GM20431 (cell line): ENCODE results near the gene KRTAP10-2.
"Not testable (repeated sequence)": the region's sequence is repeated elsewhere in the genome, so short reads cannot be mapped to it uniquely, and the experiment has no call there.

Experiments
- in situ Hi-C: fragments of 300-500 bp; cut with MseI, MboI; formaldehyde crosslinking; loops from one replicate; pipeline ENCODE4 v1.15.0; 2020; ENCODE audit warnings: low sequenced_read_pairs; ENCODE audit not compliant: unreplicated experiment

Gene KRTAP10-2

DNA sequence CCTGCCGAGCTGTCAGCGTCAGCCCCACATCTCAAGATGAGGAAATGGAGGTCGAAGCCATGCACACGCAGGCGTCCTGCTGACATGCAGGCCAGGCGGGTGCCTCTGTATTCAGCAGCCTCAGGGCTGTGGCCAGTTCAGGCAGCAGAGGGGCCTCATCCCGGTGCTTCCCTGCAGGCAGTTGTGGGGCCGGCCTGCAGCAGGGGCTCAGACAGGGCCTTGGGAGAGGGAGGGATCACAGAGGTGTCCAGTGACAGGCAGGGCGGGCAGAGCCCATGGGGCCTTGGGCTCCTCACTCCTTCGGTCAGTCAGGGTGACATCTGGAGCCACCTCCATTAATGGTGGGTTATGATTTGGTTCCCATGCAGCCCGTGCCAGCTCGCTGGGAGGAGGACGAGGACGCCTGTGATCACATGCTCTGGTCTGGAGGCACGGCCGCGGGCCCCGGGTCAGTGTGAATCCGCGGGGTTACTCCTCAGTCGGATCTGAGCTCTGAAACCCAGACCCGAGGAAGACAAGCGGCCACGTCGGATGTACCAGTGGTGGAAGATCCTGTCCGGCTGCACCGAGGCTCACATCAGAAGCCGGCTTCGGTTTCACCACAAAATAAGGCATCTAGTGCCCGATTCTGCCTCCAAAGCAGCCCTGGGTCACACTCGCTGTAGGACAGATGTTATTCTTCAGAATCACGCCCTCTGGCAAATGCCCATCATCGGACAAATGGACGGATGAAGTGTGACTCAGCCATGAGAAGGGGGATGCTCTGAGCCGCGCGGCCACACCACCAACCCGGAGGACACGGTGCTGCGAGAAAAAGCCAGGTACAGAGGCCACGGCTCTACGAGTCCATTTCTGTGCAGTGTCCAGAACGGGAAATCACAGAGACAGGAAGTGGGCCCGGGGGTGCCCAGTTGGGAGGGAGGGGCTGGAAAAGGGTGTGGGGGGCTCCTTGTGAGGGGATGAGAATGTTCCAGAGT is 44.7 kb downstream of the KRTAP10-2 start:
- in situ Hi-C loops: no loop called here

- in situ Hi-C loops: no loop called here
Observed at GRCh38 chr21:44505673-44506278, 45.5 kb downstream of the KRTAP10-2 start.

DNA sequence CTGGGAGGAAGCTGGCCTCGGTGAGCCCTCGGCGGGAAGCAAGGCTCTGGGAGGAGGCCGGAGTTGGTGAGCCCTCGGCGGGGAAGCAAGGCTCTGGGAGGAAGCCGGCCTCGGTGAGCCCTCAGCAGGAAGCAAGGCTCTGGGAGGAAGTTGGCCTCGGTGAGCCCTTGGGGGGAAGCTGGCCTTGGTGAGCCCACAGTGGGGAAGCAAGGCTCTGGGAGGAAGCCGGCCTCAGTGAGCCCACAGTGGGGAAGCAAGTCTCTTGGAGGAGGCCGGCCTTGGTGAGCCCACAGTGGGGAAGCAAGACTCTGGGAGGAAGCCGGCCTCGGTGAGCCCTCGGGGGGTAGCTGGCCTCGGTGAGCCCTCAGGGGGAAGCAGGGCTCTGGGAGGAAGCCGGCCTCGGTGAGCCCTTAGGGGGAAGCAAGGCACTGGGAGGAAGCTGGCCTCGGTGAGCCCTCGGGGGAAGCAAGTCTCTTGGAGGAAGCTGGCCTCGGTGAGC is 47.4 kb downstream of the KRTAP10-2 start:
- in situ Hi-C loops: no loop called here

GRCh38 chr21:44503006-44503889 is 48.1 kb downstream of the KRTAP10-2 start:
- in situ Hi-C loops: not testable (repeated sequence)

GRCh38 chr21:44502171-44502958 is 48.9 kb downstream of the KRTAP10-2 start:
- in situ Hi-C loops: no loop called here
